ENCODE data around the gene SH3BP4. TPM values are rescaled to one million over a fixed set of nuclear protein-coding genes. Genes with fewer than 3 reads are reported as not detected.

The SH3BP4 gene, protein sequence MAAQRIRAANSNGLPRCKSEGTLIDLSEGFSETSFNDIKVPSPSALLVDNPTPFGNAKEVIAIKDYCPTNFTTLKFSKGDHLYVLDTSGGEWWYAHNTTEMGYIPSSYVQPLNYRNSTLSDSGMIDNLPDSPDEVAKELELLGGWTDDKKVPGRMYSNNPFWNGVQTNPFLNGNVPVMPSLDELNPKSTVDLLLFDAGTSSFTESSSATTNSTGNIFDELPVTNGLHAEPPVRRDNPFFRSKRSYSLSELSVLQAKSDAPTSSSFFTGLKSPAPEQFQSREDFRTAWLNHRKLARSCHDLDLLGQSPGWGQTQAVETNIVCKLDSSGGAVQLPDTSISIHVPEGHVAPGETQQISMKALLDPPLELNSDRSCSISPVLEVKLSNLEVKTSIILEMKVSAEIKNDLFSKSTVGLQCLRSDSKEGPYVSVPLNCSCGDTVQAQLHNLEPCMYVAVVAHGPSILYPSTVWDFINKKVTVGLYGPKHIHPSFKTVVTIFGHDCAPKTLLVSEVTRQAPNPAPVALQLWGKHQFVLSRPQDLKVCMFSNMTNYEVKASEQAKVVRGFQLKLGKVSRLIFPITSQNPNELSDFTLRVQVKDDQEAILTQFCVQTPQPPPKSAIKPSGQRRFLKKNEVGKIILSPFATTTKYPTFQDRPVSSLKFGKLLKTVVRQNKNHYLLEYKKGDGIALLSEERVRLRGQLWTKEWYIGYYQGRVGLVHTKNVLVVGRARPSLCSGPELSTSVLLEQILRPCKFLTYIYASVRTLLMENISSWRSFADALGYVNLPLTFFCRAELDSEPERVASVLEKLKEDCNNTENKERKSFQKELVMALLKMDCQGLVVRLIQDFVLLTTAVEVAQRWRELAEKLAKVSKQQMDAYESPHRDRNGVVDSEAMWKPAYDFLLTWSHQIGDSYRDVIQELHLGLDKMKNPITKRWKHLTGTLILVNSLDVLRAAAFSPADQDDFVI
- total RNA-seq, result 61.3 and 125 TPM in 2 replicates

DNA sequence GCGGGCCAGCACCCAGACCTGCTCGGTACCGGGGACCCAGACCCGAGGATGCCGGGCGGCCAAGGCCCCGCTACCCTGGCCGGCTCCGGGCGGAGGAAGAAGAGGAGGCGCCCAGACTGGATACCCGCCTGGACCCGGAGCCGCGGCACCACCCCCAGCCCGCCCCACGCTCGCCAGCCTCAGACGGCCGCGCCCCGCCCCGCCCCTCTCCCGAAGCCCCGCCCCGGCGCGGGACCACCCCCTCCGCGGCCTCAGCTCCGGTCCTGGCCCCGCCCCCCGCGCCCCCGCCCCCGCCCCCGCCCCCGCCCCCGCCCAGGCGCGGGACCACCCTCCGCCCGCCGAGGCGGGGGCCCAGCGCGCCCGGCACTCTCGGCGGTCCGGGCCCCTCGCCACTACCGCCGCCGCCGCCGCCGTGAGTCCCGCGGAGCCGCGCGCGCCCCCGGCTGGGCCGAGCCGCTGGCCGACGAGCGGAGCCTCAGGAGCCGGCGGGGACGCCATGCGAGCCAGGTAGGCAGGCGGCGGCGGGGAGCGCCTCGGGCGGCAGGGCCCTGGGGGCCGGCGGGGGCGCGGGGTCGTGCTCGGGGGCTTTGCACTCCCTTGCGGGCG lies at the start of gene SH3BP4:
TSS of gene SH3BP4 (plus strand) at position 354 of the 606 bp plus-strand sequence. CDS start 82,986 bp downstream, outside the sequence.

